HFF-Myc (cell line): ENCODE results near the gene UPK3B.
A peak's percentile ranks its signal among the peaks of the same experiment; 100 is the strongest.
"Not testable (repeated sequence)": the region's sequence is repeated elsewhere in the genome, so short reads cannot be mapped to it uniquely, and the experiment has no call there.

ENCODE experiments used
- DNase-seq: peaks from one replicate; pipeline ENCODE4 v3.0.0-alpha.2; 2011; ENCODE audit warnings: low read depth; ENCODE audit errors: extremely low read depth
- H3K4me3 ChIP-seq: replicated peaks from 2 replicates; pipeline ENCODE4 v1.5.1; 2011; ENCODE audit warnings: low read depth, mild to moderate bottlenecking, control low read depth, low read length
- CTCF ChIP-seq: IDR thresholded peaks from 2 replicates; pipeline ENCODE4 v1.5.1; 2012; ENCODE audit warnings: mild to moderate bottlenecking, low read depth, low read length, control low read depth; ENCODE audit errors: missing control alignments

The UPK3B gene

GRCh38 chr7:76509931-76510877, at the start of gene UPK3B:
Gene UPK3B, plus strand, starts transcription at chr7:76510552. Its CDS starts 101 bp downstream, at chr7:76510653.
- DNase-seq, result no peak
- TF ChIP-seq CTCF, result no peak
- H3K4me3 ChIP-seq, result no peak within 1 kb of the TSS

- not testable (repeated sequence) for H3K4me3 ChIP-seq, DNase-seq
These were observed 49.6 kb upstream of the UPK3B start for GRCh38 chr7:76460767-76461166.

GRCh38 chr7:76461464-76462101, 48.8 kb upstream of the UPK3B start, which contains the start of gene DTX2:
Gene DTX2, plus strand, starts transcription at chr7:76461709. Its CDS starts 18,801 bp downstream, at chr7:76480510.
- not testable (repeated sequence) for DNase-seq

GRCh38 chr7:76462271-76462882, 48.0 kb upstream of the UPK3B start:
- DNase-seq, H3K4me3 ChIP-seq: not testable (repeated sequence)

More at GRCh38 chr7:76461464-76462101, 48.8 kb upstream of the UPK3B start, which contains the start of gene DTX2:
- H3K4me3 ChIP-seq, result peak within 1 kb of the TSS; percentile 42

- not testable (repeated sequence) for H3K4me3 ChIP-seq, DNase-seq
These were observed 45.4 kb upstream of the UPK3B start for GRCh38 chr7:76464959-76465358.

GRCh38 chr7:76465950-76466349, 44.4 kb upstream of the UPK3B start:
- H3K4me3 ChIP-seq, result not testable (repeated sequence)

GRCh38 chr7:76467743-76468404, 42.5 kb upstream of the UPK3B start:
- not testable (repeated sequence) for DNase-seq

More at GRCh38 chr7:76465950-76466349, 44.4 kb upstream of the UPK3B start:
- not testable (repeated sequence) for DNase-seq

GRCh38 chr7:76471556-76472221, 38.7 kb upstream of the UPK3B start:
- DNase-seq, H3K4me3 ChIP-seq: not testable (repeated sequence)

More at GRCh38 chr7:76467743-76468404, 42.5 kb upstream of the UPK3B start:
- H3K4me3 ChIP-seq, result not testable (repeated sequence)

GRCh38 chr7:76473097-76473496, 37.3 kb upstream of the UPK3B start:
- not testable (repeated sequence) for H3K4me3 ChIP-seq, DNase-seq

- DNase-seq, H3K4me3 ChIP-seq: not testable (repeated sequence)
These were observed 34.1 kb upstream of the UPK3B start for GRCh38 chr7:76476280-76476679.

- not testable (repeated sequence) for DNase-seq, H3K4me3 ChIP-seq
These were observed 33.4 kb upstream of the UPK3B start for GRCh38 chr7:76476742-76477474.

GRCh38 chr7:76479628-76480027, 30.7 kb upstream of the UPK3B start:
- not testable (repeated sequence) for H3K4me3 ChIP-seq, DNase-seq

GRCh38 chr7:76480403-76481253, 29.7 kb upstream of the UPK3B start:
- DNase-seq, H3K4me3 ChIP-seq: not testable (repeated sequence)

GRCh38 chr7:76482660-76483059, 27.7 kb upstream of the UPK3B start:
- not testable (repeated sequence) for H3K4me3 ChIP-seq, DNase-seq

GRCh38 chr7:76483081-76483480, 27.3 kb upstream of the UPK3B start:
- not testable (repeated sequence) for DNase-seq, H3K4me3 ChIP-seq
